Stimulated activated CD8-positive, alpha-beta memory T cell treated with anti-CD3 and anti-CD28 coated beads, Interleukin-15, amount 100 ng/mL, for 48 hours (primary cell): ENCODE data around the gene AGPAT3.

Source experiments
- DNase-seq, 2 donors: peaks; one replicate each; pipeline ENCODE4 v3.0.0-alpha.2; 2020; ENCODE audit warnings: low read depth in 2 of 2

AGPAT3 gene

DNA sequence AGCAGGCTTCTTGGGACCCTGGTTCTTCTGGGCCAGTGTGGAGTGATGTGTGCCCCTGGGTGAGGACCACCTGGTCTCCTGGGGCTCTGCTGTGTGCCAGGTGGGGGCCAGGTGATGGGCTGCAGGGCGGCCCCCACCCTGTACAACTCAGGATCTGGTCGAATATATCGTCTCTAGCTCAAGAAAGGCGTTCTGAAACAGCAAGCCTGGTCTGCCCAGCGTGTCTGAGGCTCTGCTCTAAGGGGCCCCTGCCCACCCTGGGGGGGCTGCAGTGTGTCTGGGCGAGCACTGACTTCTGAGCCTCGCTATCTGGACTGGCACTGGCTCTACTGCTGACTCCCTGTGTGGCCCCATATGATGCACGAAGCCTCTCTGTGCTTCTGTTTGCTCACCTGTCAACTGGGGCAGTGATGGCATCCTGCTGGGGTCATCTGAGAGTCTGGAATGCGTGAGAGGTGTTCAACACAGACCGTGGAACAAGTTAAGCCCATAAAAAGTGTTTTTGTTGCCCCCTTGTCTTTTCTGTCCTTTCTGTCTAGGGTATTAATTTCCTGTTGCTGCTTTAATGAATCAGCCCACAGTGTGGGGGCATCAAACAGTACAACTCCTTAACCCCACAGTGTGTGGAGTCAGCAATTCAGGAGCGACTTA, 91.1 kb downstream of the AGPAT3 start:
- no peak for DNase-seq

DNA sequence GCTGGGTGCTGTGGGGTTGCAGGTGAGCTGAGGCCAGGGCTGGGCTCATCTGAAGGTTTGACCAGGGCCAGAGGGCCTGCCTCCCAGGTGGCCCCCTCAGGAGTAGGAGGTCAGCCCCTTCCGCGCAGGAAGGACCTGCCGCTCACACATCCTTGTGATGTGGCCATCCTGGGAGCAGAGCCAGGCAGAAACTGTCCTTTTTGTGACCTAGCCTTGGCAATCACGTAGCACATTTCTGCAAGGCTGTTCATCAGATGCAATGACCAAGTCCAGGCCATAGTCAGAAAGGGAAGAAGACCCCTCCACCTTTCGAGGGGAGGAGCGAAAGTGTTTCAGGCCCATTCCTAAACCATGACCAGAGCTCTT, 91.6 kb downstream of the AGPAT3 start:
- no peak for DNase-seq

DNA sequence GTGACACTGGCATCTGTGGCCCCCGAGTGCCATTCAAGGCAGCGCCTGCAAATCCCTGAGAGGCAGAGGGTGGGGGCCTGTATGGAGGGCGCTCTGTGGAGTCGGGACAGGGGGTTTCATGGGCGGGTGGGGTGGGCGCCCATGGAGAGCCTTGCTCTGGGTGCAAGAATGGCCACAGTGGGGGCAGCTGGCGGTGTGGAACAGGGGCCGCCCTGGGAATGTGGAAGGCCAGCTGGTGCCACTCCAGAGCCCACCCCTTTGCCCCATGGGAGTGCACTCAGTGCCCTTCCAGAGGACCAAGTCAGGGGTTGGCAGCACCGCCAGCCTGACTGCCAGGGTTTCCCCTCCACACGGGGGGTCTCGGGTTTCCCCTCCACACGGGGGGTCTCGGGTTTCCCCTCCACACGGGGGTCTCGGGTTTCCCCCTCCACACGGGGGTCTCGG, 92.1 kb downstream of the AGPAT3 start:
- no peak for DNase-seq

DNA sequence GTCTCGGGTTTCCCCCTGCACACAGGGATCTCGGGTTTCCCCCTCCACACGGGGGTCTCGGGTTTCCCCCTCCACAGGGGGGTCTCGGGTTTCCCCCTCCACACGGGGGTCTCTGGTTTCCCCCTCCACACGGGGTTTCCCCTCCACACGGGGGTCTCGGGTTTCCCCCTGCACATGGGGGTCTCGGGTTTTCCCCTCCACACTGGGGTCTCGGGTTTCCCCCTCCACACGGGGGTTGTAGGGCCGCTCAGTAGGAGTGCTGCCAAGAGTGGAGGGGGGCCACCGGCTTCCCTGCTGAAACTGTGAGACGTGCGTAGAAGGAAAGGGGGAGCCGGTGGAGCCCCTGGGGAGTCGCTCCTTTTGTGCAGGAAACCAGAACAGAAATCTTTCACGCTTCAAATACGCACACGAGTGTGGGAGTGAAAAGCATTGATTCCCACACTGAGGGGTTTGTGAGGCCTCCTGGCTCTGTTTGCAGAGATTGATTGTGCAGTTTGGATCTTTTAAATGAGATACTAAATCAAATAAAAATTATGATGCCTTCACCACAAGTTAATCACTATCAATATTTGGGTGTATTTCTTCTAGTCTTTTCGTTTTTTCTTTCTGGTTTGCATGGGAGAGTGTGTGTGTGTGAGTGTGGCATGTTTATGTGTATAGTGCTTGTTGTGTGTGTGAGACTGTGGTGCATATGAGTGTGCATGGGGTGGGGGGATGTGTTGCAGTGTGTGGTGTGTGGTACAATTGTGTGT, 92.8 kb downstream of the AGPAT3 start:
- DNase-seq = no peak

DNA sequence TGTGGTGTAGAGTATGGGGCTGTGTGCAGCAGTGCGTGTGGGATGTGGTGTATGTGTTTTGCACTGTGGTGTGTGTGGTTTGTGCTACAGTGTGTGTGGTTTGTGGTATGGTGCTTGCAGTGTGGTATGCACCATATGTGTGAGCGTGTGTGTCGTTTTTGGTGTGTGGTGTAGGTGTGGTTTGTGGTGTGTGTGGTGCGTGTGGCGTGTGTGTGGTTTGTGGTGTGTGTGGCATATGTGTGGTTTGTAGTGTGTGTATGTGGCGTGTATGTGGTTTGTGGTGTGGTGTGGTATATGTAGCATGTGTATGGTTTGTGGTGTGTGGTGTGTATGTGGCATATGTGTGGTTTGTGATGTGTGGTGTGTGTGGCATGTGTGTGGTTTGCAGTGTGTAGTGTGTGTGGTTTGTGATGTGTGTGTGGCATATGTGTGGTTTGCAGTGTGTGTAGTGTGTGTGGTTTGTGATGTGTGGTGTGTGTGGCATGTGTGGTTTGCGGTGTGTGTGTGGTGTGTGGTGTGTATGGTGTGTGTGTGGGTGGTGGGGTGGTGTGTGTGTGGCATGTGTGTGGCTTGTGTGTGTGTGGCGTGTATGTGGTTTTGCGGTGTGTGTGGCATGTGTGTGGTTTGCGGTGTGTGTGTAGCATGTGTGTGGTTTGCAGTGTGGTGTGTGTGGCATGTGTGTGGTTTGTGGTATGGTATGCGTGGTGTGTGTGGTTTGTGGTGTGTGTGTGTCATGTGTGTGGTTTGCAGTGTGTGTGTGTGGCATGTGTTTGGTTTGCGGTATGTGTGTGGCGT, 93.5 kb downstream of the AGPAT3 start:
- DNase-seq = no peak

DNA sequence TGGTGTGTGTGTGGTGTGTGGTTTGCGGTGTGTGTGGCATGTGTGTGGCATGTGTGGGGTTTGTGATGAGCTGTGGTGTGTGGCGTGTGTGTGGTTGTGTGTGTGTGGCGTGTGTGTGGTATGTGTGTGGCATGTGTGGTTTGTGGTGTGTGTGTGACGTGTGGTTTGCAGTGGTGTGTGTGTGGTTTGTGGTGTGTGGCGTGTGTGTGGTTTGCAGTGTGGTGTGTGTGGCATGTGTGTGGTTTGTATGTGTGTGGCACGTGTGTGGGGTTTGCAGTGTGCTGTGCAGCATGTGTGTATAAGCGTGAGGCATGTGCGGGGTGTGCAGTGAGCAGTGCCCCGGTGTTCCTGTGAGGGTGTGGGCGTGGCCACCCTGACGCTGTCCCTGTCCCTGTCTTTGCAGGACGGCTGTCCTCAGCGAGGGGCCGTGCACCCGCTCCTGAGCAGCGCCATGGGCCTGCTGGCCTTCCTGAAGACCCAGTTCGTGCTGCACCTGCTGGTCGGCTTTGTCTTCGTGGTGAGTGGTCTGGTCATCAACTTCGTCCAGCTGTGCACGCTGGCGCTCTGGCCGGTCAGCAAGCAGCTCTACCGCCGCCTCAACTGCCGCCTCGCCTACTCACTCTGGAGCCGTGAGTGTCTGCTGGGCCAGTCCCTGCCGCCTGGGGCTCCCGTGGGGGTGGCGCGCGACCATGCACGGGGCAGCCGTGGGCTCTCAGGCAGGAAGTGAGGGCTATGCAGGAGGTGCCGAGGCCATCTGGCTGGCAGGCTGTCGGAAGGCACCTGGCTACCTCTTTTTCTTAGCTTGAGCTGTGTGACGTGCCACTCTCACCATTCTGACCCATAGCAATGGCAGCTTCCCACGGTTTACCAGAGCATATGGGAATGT, 94.5 kb downstream of the AGPAT3 start:
- DNase-seq = no peak

DNA sequence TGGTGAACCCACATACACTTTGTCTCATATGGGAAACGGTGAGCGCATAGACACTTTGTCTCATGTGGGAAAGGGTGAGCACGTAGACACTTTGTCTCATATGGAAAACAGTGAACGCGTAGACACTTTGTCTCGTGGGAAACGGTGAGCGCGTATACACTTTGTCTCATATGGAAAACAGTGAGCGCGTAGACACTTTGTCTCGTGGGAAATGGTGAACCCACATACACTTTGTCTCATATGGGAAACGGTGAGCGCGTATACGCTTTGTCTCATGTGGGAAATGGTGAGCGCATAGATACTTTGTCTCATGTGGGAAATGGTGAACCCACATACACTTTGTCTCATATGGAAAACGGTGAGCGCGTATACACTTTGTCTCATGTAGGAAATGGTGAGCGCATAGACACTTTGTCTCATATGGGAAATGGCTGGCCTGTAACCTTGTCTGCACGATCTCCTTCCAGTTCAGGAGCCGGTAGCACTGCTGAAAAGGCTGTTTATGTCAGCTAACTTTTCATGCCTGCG, 96.4 kb downstream of the AGPAT3 start:
- DNase-seq = peak in 1 of 2 donors; percentile 24

DNA sequence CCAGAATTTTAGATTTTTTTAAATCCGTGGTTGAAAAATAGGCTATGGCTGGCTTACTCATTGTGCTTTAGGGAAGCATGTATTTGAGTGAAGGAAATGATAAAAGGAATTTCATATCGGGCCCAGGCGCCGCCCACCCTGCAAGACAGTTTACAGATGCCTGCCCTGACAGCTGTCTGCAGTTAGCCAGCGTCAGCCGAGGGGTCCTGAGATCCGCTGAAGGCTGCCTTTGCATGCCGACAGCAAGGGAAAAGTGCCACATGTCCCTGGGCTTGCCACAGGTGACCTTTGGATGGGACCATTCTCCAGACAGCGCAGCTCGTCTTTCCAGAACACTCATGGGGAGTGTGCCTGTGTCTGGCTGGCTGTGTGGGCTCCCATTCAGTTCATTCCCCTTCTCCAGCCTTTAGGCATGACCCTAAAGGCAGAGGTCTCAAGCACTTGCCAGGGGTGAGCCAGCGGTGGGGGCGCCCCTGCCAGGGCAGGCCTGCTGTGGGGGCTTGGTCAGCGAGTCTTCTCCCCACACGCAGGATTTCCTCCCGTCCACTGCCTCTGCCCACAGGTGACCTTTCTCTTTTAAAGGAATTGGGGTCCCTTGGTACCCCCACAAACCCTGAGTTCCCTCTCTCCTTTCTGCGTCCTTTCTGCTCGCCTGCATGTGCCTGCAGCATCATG, 101.0 kb downstream of the AGPAT3 start:
- no peak for DNase-seq

DNA sequence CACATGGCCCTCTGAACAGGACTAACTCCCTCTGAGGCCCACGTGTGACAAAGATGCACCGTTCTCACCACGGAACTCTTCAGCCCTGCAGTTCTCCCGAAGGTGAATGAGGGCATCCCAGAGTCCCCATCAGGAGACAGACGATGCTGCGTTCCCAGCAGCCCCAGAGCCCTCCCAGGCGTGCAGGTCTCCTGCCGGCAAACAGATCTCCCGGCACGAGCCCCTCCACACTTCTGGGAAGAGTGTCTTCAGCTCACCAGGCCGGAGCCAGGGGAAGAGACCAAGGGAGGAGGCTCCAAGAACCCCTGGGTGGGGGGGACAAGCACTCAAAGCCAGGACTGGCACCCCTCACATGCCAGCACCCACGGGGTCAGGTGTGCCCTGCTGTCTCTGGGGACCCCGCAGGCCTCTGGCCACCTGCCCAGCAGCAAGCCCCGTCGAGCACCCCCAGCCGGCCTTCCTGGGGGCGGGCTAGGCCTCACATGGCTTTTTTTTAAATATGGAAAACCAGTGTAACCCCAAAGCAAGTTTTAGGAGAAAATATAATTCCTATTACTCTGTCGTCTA, 102.0 kb downstream of the AGPAT3 start:
- no peak for DNase-seq

DNA sequence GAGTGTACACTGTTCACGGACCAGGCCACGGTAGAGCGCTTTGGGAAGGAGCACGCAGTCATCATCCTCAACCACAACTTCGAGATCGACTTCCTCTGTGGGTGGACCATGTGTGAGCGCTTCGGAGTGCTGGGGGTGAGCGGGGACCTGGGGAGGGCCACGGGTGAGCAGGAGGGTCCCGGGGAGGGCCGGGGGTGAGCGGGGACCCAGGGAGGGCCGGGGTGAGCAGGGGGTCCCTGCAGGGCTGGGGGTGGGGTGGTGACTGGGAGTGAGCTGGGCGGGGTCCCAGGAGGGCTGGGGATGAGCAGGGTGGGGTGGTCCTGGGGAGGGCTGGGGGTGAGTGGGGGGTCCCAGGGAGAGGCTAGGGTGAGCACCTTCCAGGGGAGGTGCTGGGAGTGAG, 103.0 kb downstream of the AGPAT3 start:
- no peak for DNase-seq

DNA sequence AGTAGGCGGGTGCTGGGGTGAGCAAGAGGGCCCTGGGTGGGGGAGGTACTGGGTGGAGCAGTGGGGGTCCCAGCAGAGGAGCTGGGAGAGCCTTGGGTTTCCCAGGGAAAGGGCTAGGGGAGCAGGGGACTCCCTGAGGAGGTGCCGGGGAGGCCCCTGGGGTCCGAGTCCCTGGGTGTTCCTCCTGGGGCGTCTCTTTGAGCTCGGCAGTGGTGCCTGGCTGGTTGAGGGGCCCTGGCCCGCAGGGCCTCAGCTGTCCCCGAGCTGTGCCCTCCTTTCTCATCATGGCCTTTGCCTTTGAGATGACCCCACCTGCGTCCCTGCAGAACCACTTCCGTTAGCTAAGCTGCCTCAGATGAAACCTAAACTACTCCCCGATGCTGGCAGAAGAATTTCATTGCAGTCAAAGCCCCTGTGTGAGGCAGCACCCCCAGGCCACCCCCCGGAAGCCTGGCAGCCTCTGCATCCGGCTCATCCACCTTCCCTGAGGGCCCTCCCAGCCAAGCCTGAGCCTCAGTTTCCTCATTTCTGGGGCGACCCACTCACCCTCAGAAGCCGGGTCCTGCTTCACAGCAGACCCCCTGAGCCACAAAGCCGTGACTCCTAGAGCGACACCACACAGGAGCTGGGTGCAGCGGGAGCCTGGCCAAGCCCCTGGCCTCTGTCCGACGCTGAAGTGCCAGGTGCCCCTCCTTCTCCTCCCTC, 103.5 kb downstream of the AGPAT3 start:
- DNase-seq = no peak

DNA sequence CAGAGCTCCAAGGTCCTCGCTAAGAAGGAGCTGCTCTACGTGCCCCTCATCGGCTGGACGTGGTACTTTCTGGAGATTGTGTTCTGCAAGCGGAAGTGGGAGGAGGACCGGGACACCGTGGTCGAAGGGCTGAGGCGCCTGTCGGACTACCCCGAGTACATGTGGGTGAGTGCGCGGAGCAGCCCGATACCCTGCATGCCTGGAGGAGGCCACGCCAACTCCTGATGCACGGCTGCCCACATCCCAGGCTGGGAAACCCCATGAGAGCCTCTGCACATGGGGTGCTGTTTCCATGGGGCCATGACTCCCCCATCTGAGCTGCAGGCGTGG, 104.1 kb downstream of the AGPAT3 start:
- DNase-seq = no peak

DNA sequence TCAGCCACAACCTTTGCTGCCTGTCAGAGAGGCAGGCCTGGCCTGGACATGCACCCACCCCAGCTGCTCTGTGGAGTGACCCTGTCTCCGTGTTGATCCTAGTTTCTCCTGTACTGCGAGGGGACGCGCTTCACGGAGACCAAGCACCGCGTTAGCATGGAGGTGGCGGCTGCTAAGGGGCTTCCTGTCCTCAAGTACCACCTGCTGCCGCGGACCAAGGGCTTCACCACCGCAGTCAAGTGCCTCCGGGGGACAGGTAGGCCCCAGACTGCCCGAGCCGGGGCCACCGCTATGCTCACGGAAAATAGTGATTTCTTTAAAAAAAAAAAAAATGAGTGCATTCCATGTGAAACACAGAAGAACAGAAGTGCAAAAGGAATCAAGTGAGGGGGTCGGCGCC, 105.5 kb downstream of the AGPAT3 start:
- no peak for DNase-seq

DNA sequence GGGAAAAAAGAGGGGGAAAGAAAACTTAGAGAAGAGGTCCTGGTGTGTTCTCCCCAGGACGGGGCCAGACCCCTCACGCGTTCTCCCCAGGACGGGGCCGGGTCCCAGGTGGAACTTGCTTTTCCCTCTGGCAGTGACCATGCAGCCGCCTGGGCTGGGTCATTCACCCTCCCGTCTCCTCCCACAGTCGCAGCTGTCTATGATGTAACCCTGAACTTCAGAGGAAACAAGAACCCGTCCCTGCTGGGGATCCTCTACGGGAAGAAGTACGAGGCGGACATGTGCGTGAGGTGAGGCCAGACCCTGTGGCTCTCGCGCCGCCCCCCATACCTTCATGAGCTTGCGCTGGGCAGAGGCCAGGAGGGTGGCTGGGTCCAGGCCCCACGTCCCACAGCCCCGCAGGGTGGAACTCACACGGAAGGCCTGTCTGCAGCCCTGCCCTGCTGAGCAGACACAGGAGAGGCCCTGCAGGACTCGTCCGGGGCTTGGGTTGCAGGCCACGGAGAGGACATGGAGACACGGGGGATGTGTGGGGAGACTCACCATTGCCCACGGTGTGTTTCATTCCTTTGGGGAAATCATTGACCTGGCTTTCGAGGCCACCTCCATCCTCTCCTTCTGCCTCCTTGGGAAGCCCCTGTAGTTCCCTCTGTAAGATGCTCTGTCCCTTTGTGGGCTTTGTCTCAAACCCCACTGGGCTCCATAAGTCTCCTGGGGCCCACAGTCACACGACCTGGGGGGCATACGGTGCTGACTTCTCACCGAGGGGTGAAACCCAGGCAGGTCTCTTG, 106.4 kb downstream of the AGPAT3 start:
- no peak for DNase-seq

DNA sequence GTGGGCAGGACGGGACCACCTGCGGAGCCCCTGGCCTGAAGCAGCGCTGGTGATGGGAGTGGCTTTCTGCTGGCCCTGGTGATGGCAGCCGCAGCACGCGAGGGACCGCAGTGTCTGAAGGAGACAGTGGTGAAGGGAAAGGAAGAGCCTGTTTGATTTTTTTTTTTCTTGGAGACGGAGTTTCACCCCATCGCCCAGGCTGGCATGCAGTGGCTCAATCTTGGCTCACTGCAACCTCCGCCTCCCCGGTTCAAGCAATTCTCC, 106.9 kb downstream of the AGPAT3 start:
- no peak for DNase-seq

DNA sequence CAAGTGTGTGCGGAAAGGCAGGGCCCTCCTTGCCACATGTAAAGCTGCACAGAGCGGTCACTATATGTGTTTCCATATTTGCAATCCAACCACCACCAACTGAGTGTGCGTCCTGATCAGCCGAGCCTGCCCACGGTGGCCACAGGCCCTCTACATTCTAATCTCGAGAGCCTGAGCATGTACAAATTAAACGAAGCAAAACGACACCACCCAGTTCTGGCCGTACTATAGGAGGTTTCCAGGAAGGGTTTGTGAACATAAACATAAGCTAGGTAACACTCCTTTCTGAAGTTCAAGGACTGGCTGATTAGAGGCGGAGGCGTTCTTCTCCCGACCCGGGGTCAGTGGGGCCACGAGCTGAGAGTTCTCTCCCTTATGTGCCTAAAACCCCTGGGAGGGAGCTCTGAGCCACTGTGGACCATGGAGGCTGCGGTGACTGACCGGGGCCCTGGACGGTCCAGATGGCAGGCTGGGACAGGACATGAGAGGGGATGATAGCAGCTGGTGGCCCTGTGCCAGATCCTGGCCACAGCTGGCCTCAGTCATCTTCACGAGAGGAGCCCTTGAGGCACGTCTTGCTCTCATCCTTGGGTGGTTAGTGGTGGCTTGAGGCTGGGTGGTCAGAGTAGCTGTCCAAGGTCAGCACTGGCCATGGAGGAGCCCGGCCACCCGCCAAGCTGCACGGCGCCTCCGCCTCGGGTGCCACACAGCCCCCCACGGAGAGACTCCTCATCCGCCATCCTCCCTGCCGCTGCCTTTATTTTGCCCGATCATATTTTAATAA, 108.0 kb downstream of the AGPAT3 start:
- DNase-seq = no peak

DNA sequence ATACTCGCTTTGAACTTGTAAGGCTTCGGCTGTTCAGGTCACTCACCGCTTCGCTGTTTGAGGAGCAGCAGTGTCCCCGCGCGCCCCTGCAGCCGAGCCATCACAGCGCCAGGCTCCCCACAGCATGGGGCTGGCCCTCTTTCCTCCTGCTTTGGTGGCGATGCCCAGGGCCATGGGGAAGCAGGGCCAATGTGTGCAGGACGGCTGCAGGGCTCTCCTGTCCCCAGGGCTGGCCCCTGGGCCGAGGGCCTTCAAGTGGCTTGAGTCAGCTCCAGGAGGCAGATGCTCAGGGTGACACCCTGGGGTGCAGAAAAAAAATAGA, 108.6 kb downstream of the AGPAT3 start:
- DNase-seq = no peak

DNA sequence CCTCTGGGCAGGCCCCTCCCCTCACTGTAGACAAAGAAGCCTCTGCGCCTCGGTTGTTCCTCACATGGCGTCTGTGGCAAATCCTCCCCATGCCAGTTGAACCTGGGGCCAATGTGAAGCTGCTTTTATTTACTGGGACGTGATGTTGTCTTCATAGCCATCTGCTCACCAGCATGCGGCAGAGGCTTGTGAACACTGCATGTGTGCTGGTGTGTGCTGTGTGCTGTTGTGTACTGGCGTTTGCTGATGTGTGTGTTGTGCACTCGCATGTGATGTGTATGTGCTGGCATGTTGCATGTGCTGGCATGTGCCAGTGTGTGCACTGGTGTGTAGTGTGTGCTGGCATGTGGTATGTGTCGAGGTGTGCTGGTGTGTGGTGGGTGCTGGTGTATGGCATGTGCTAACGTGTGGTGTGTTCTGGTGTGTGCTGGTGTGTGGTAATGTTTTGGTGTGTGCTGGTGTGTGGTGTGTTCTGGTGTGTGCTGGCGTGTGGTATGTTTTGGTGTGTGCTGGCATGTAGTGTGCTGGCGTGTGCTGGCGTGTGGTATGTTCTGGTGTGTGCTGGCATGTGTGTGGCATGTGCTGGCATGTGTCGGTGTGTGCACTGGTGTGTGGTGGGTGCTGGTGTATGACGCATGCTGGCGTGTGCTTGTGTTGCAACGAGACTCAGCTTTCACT, 109.9 kb downstream of the AGPAT3 start:
- DNase-seq = no peak
